T-helper 9 cell (primary cell): ENCODE data around the gene CAPN9.

Experiments used
- DNase-seq: peaks from one replicate; pipeline ENCODE4 v3.0.0-alpha.2; 2020

CAPN9 gene

GRCh38 chr1:230798491-230798890, 51.3 kb downstream of the CAPN9 start:
- no peak for DNase-seq

- no peak for DNase-seq
Observed at GRCh38 chr1:230800891-230801840, 54.0 kb downstream of the CAPN9 start.

- no peak for DNase-seq
Observed at GRCh38 chr1:230804396-230804795, 57.2 kb downstream of the CAPN9 start.

- no peak for DNase-seq
Observed at GRCh38 chr1:230806552-230806951, 59.4 kb downstream of the CAPN9 start.

- no peak for DNase-seq
Observed at GRCh38 chr1:230807029-230807428, 59.8 kb downstream of the CAPN9 start.

GRCh38 chr1:230807561-230808280, 60.5 kb downstream of the CAPN9 start:
- DNase-seq, result no peak

- no peak for DNase-seq
Observed at GRCh38 chr1:230808281-230808872, 61.2 kb downstream of the CAPN9 start.

- DNase-seq, result no peak
Observed at GRCh38 chr1:230809256-230809990, 62.2 kb downstream of the CAPN9 start.

GRCh38 chr1:230812568-230812967, 65.4 kb downstream of the CAPN9 start:
- no peak for DNase-seq

- DNase-seq, result no peak
Observed at GRCh38 chr1:230814949-230815692, 67.9 kb downstream of the CAPN9 start.

GRCh38 chr1:230816018-230816417, 68.8 kb downstream of the CAPN9 start:
- no peak for DNase-seq

GRCh38 chr1:230818367-230818766, 71.2 kb downstream of the CAPN9 start:
- no peak for DNase-seq

GRCh38 chr1:230818901-230819300, 71.7 kb downstream of the CAPN9 start:
- DNase-seq, result no peak

GRCh38 chr1:230819976-230820375, 72.8 kb downstream of the CAPN9 start:
- DNase-seq, result no peak

GRCh38 chr1:230820568-230820967, 73.4 kb downstream of the CAPN9 start:
- no peak for DNase-seq

- no peak for DNase-seq
Observed at GRCh38 chr1:230821346-230821745, 74.2 kb downstream of the CAPN9 start.

GRCh38 chr1:230822092-230822581, 74.9 kb downstream of the CAPN9 start:
- DNase-seq, result no peak

- no peak for DNase-seq
Observed at GRCh38 chr1:230823426-230823825, 76.2 kb downstream of the CAPN9 start.

- no peak for DNase-seq
Observed at GRCh38 chr1:230823931-230824381, 76.8 kb downstream of the CAPN9 start.

- no peak for DNase-seq
Observed at GRCh38 chr1:230824551-230824918, 77.3 kb downstream of the CAPN9 start.

- DNase-seq, result no peak
Observed at GRCh38 chr1:230824919-230825721, 77.9 kb downstream of the CAPN9 start.
